ENCODE measurements around the gene PALM.
A peak's percentile ranks its signal among the peaks of the same experiment; 100 is the strongest.

Gene PALM

DNA sequence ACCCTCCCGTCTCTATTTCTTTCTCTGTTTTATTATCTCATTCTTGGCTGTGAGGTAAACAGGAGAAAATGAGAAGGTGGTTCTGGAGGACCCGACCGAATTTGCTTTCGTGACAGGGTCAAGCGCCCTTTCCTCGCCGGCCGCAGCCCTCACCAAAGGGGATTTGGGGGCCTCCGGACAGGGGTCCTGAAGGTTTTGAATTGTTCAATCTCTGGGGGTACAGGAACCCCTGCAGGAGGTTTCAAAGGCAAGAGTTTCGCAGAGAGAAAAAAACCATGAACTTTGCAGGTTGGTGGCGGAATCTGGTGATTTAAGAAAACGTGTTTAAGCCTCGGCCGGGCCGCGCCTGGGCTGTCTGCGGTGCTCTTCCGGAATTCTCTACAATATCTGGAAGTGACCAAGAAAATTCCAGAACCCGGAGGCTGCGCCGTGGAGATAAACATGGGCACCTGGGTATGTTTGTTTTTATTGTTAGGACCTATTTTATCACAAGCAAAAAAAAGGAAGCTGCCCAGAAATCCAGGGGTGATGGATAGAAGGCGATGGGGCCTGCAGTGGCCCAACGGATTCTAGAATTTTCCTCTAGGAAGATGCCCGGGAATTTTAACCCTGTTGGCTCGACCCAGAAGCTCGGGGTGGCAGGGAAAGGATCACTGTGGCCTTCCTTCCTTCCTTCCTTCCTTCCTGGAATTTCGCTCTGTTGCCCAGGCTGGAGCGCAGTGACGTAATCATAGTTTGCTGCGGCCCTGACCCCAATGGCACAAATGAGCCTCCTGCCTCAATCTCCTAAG is 74.3 kb downstream of the PALM start:
- DNase-seq, result no peak

DNA sequence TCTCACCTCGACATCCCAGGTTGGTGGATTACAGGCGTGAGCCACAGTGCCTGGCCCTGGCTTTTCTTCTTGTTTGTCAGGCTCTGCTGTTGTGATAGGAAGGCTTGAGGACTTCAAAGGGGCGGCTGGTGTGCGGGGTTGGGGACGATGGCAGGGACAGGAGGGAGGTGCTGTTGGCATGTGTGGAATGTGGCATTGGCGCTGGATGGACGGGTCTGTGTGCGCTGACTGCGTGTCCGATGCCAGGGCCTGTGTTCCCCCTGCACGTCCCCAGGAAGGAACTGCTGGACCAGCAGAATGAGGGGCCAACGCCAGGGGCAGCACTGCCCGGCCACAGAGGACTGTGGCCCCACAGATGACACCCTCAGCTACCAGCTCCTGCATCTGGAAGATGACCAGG is 75.8 kb downstream of the PALM start:
- DNase-seq, result no peak

DNA sequence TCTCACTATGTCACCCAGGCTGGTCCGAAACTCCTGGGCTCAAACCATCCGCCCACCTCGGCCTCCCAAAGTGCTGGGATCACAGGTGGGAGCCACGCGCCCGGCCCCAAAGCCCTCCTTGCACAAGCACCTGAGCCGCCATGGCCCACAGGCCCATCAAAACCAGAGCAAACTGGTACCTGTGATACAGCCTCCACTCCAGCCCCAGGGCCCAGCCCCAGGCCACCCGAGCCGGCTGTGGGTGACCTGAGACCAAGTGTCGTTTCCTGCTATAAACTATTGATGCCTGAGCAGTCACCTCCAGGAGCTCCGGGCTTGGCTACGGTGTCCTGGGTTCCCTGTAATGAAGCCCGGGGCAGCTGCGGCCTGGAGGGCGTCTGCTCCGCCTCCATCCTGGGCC is 78.8 kb downstream of the PALM start:
- DNase-seq, result no peak

DNA sequence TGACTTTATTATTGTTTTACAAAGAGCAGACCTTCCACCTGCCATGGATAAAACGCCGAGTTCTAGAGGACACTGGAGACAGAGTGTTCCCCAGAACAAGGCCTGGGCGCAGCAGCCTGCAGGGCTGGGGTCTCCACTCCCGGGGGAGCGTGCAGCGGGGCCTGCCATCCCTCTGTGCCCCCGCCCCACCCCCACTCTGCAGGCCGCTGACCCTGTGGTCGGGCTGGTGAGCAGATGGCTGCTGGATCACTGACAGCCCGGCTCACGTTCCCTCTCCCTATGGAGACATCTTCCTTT is 79.9 kb downstream of the PALM start:
- DNase-seq, result no peak

DNA sequence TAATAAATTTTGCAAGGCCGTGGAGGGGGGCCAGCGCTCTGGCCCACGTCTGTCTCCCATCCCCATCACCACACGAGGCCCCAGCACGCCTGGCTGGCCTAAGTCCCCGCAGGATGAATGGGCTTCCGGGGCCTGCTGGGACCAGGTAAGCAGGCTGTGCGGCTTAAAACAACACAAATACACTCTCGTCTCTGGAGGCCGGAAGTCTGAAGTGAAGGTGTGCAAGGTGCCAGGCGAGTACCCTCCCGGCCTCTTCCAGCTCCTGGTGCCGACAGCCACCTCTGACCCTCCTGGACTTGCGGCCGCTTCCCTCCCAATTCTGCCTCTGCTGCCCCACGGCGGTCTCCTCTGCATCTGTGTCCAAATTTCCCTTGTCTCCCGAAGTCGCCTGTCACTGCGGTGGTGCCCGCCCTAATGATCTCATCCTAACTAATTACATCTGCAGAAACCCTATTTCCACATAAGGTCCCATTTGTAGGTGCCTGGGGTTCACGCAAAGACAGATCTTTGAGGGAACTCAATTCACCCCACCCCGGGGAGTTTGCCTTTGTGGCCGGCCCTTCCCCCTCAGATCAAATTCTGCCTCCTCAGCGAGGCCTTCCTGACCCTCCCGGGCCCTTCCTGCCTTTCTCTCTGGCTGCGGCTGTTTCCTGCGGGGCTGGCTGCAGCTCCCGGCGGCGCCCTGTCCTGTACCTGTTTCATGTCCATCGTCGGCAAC is 80.4 kb downstream of the PALM start:
- no peak for DNase-seq

DNA sequence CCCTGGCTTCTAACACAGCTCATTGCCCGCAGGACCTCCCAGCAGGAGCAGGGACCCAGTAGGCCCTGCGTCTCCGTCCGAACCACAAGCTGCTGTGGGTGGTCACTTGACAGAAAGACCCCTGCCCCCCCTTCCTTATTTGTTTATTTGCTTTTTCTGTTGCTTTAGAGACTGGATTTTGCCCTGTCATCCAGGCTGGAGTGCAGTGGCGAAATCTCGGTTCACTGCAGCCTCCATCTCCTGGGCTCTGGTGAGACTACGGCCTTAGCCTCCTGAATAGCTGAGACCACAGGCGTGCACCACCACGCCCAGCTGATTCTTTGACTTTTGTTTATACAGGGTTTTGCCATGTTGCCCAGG is 80.9 kb downstream of the PALM start:
- DNase-seq, result no peak

DNA sequence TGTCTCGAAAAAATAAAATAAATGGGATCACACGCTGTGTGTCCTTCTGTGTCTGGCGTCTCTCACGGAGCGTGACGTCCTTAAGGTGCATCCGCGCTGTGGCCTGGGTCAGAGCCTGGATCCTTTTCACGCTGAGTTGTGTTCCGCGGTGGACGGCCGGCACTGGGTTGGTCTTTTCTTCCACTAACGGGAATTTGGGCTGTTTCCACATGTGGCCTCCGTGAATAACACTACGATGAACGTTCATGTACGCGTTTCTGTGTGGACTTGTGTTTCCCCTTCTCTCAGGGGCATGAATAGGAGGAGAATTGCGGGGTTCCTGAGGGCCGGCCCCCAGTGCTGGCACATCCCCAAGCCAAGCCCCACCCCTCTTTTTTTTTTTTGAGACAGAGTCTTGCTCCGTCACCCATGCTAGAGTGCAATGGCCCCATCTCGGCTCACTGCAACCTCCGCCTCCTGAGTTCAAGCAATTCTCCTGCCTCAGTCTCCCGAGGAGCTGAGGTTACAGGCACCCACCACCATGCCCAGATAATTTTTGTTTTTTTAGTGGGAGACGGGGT is 82.4 kb downstream of the PALM start:
- DNase-seq, result no peak

DNA sequence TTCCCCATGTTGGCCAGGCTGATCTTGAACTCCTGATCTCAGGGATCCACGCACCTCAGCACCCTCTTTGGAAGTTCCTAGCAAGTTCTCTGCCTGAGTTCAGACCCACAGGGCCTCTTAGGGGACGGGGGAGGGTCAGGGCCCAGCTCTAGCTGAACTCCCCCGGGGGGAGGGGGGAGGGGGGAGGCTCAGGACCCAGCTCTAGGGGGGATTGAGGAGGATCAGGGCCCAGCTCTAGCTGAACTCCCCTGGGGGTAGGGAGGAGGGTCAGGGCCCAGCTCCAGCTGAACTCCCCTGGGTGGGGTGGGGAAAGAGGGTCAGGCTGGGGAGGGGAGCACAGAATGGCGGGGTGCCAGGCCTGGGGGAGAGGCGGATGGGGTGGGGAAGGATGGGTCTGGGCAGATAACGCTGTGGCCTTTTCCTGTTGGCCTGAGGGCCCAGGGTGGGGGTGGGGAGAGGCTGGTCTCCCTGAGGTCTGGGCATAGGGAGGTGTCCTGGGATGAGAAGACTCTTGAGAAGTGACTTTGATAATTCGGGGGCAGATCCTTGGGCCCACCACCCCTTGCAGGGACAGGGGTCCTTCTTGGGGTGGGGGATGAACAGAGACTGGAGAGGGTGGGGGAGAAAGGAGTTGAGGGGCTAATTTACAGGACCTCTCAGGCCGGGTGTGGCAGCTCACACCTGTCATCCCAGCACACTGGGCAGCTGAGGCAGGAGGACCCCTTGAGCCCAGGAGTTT is 83.0 kb downstream of the PALM start:
- no peak for DNase-seq

DNA sequence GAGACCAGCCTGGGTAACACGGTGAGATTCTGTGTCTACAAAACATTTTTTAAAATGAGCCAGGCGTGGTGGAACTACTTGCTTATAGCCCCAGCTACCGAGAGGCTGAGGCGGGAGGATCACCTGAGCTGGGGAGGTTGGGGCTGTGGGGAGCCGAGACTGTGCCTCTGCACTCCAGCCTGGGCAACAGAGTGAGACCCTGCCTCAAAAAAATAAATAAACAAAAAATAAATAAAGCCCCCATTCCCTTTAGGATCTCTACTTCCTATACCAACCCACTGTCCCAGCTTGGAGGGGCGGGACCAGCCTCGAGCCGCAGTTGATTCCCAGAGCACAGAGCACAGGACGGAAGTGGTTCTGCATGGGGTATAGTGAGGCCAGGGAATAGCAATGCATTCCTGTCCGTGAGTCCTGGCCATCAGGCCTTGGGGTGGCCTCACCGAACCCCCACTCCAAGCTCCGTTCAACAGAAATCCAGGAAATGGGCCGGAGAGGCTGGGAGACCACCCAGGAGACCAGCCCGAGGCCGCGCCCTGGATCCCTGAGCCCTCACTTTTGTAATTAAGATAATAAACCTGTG is 83.7 kb downstream of the PALM start:
- DNase-seq, result no peak

DNA sequence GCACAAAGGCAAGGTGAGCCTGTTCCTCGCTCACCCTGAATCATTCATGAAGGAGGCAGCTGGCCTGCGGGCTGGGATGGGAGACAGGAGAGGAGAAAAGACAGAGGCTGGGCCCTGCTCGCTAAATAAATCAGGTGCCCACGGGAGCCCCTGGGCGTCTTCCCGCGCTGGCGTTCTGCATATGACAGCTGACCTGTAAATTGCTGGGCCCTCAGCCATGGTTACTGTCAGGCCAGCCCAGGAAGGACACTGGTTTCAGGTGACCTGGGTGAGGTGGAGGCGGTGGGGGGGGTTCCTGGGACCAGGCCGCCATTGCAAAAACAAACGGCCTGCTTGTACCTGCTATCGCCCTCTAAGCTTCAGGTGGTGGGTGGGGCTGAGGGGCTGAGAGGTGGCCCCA is 85.1 kb downstream of the PALM start:
- no peak for DNase-seq

DNA sequence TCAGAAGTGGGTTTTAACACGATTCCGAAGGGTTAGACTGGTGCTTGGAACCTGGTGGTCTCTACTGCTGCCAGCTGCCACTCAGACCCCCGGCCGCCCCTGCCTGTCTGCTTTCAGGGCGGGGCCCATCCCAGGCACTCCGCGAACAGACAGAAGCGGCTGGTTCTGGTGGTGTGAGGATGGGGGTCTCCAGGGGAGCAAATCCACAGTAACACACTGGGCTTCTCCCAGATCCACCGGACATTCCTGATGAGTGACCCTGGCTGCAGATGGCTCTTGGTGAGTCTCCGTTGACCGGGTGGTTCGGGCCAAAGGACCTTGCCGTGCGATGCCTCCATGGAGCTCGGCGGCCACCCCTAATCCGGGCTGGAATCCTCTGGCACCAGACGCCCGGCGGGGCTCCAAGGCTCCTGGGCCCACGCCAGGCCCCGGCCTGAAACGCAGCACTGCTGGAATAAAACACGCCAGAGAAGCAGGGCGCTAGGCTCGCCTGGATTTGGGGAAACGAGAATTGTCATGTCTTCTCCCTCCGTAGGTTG is 86.4 kb downstream of the PALM start:
- no peak for DNase-seq

DNA sequence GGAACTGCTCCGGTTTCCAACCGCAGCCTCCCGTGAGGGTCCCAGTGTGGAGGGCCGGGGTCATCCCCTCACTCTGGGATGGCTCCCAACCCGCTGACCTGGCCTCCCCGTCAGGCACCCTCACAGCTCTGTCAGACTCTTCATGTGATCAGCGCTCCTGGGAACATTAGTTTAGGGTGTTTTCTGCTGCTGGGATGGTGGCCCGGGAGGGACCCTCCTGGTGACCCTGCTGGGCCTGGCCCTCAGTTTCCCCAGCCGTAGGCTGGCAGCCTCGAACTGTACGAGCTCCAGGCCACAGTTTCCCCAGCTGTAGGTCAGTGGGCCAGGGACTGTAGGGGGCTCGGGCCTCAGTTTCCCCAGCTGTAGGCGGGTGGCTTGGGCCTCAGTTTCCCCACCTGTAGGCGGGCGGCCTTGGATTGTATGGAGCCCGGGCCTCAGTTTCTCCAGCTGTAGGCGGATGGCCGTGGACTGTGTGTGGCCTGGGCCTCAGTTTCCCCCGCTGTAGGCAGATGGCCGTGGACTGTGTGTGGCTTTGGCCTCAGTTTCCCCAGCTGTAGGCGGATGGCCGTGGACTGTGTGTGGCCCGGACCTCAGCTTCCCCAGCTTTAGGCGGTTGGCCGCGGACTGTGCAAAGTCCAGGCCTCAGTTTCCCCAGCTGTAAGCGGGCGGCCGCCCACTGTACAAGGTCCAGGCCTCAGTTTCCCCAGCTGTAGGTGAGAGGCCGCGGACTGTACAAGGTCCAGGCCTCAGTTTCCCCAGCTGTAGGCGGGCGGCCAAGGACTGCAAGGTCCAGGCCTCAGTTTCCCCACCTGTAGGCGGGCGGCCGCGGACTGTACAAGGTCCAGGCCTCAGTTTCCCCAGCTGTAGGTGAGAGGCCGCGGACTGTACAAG is 87.2 kb downstream of the PALM start:
- DNase-seq, result no peak

DNA sequence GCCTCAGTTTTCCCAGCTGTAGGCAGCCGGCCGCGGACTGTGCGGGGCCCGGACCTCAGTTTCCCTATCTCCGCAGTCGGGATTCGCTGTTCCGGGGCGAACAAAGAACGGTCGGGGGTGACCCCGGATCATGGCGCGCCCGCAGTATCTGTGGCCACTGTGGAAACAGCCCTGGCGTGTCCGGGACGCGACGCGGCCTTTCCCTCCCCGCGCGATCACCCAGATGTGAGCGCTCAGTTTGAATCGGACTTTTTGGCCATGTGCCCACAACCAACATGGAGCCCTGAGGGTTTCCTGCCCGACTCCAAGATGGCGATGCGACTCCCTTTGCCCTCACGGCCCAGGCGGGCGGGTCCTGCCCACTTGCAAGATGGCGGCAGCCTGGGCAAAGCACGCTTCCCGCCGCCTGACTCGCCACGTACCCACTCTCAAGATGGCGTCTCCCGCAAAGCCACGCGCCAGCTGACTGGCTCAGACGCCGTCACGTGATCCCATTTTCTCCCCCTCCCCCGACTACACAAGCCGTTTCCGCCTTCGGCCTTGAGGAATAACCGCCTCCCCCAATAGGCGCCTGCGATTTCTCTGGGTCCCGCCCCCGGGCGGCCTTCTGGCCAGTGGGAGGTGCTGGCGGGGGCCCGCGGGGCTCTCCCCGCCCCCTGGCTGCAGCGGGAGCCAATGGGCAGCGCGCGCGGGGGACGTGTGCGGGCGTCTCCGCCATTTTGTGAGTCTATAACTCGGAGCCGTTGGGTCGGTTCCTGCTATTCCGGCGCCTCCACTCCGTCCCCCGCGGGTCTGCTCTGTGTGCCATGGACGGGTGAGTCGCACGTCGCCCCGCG is 88.2 kb downstream of the PALM start, which contains the start of gene PTBP1:
PTBP1 (plus strand) TSS at position 761 of the 836 bp plus-strand sequence; CDS start at position 807, 46 bp downstream.
- peak; percentile 98 for DNase-seq
